Activated gamma-delta T cell treated with Interleukin-2 at 50 U/mL for 16 hours (primary cell): ENCODE measurements around the gene UBA52.

Experiments
- DNase-seq: peaks from one replicate; pipeline ENCODE4 v3.0.0-alpha.2; 2020

UBA52 gene

DNA sequence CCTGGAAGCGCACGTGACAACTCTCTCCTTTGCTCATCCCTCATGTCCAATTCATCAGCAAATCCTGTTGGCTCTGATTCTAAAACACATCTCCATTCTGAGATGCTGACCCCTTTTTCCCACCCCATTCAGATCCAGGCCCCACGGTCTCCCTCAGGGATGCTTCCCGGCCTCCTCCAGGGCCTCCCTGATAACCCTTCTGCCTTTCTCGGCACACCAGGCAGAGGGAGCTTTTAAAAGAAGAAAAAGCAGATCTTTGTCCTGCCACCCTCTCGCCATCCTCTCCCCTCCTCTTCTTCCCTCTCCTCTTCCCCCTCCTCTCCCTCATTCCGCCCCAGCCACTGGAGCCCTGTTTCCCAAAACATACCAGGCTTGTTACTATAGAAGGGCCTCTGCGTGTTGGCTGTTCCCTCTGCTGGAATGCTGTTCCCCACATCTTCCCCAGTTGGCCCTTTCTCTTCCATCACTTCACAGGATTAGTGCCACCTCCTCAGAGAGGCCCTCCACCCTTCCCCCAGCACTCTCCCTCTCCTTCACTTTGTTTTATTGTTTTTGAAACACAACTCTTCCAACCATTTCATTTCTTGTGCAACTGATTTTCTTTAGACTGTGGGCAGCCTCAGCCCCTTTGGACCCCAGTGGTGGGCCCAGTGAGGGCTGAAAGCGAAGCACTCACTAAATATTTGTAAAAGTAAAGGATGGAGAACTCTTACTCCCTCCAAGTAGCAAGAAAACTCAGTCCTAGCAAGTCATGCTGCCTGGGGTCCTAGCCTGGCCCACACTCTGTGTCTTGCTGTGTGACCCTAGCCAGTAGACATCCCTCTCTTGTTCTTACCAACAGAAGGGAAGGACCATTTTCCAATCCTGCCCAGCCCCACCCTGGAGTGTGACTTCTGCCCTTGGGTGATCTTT, 37.4 kb downstream of the UBA52 start:
- no peak for DNase-seq

DNA sequence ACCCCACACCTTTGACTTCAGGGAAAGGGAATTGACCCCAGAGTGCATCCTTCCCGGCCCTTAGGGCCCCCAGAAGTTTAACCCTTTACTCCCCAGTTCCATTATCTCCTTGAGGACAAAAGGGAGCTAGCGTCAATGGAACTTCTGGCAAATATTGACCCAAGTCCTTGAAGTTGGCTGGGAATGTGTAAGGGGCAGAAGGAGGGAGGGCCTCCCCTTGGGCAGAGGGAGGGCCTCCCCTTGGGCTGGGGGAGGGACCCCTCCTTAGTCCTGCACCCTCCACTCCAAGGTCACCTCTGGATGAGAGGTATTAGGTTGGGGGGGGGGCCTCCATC, 38.0 kb downstream of the UBA52 start:
- DNase-seq: no peak

DNA sequence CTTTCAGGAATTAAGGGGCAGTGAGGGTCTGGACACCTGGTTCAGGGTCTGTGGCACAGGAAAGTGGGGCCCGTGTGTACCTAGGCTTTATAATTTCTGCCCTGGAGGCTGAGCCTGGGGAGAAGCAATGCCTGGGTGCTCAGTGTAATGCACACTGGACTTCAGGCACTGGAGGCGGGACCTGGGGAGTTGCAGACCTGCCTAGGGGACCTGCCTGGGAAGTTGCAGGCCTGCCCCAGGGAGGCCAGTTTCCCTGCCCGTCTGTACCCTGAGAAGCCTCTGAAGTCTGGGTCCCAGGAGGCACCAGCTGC, 38.5 kb downstream of the UBA52 start:
- DNase-seq: no peak

DNA sequence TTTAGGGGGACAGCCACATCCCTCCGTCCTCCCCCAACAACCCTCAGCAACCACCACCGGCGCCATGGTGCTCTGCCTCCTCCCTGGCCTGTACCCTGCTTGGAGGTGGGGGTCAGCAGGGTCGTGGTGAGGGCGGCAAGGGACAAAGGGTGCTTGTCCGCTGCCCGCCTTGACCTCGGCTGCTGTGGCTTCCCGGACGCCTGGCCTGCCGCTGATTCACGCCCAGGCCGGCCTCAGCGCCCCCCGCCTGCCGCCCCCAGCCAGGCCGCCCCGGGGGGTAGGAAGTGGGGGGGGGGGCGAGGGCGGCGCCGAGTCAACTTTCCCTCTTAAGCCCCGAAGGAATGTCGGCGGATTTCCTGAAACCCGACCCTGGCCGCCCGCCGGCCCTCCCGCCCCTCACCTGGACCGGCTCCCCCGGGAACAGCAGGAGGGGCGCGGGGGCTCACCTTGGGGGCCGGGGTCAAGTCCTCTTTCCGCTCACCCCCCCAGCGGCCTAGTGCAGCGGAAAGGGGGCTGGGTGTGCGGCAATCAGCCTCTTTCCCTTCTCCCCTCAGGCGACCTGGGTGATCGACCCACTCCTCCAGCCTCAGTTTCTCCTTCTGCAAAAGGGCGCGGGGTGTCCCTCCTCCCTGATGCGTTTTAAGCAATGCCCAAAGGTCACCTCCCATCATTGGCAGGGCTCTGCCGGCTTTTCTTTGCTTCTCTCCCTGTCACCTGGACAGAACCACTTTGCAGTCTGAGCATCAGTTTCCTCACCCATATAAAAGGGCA, 39.1 kb downstream of the UBA52 start:
- DNase-seq: no peak

DNA sequence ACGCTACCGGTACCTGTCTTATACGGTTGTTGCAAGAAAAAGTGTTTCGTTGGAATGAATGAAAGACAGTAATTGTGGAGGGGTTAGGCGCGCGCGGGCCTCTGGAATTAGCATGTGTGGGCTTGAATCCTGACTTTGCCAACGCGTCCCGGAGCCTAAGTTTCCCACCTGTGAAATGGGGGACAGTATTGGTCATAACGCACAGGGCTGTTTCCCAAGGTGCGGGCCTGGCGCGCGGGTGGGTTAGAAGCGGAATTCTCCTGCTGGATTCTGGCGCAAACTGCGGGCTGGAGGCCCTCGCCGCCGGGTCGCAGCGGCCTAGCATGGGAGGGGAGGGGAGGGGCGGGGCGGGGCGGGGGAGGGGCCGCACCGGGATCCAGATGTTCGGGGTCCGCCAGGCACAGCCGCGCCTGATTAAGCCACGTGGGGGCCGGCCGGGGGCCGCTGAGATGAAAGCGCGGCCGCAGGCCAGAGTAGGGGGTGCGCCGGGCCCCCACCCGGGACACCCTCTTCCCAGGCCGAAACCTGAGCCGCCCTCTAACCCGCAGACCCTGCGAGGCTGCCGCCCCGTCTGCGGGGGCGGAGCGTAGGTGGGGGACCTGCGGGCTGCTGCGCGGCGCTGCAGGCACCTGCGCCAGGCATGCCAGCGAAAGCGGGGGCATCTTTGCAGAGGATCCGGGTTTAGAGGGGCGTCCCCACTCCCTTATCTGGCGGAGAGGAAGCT, 39.8 kb downstream of the UBA52 start:
- DNase-seq: no peak

DNA sequence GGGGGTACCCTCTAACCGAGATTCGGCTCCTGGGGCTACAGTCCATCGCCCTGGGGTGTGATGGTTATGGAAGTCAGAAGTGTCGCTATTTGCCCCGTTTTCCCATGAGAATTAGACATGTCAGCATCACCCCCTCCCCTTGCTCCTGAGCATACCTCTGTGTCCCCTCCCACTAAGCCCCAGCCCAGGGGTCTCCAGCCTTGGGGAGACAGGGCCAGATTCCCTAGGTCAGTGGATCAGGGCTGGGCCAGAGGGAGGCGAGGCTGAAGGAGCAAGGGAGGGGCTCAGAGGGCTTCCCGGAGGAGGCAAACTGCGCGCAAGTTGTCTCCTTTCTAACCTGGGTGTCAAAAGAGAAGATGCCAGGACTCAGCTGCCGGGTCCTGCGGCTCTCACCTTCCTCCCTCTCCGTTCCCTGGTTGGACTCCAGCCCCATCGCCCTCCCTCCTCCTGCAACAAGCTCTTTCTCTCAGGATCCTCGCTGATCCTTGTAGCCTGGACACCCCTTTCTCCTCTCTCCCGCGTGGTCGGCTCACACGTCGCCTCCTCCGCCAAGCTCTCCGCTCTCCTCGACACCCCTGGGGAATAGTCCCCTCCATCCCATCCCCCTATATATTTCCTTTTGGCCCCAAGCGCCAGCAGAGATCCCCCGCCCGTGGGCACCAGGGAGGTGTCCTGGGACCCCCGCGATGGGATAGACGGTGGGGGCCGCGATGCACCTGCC, 40.6 kb downstream of the UBA52 start:
- DNase-seq: no peak

DNA sequence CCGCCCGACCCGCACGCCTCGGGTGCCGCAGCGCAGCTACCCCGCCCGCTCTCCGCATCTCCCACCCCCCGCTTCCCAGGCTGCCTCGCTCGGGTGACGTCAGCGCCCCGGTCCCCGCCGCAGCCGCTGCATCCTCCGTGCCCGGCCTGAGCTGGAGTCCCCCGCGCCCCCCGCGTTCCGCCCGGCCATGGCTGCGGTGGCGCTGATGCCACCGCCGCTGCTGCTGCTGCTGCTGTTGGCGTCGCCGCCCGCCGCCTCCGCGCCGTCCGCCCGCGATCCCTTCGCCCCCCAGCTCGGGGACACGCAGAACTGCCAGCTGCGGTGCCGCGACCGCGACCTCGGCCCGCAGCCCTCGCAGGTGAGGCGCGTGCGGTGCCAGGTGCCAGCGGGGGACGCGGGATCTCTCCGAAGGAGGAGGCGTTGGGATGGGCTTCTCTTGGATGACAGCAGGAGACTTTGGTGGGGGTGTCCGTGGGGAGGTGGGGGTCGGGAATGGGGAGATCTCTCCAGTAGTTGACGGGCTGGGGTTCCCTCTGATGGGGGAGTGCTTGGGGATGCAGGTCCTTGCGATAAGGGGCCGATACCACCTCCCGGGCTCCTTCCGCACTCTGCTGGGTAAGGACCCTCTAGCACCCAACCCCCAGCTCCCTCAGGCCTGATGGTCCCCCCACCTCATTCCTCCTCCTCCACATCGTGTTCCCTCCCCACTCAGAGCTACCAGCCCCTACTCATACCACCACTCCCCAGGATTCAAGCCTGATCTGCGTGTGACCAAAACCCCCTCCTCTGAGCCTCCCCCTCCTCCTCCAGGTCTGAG, 41.3 kb downstream of the UBA52 start, which contains the start of gene TMEM59L:
TSS of gene TMEM59L (plus strand) at position 99 of the 817 bp plus-strand sequence. CDS start at position 188, 89 bp downstream.
- peak; percentile 39 for DNase-seq

DNA sequence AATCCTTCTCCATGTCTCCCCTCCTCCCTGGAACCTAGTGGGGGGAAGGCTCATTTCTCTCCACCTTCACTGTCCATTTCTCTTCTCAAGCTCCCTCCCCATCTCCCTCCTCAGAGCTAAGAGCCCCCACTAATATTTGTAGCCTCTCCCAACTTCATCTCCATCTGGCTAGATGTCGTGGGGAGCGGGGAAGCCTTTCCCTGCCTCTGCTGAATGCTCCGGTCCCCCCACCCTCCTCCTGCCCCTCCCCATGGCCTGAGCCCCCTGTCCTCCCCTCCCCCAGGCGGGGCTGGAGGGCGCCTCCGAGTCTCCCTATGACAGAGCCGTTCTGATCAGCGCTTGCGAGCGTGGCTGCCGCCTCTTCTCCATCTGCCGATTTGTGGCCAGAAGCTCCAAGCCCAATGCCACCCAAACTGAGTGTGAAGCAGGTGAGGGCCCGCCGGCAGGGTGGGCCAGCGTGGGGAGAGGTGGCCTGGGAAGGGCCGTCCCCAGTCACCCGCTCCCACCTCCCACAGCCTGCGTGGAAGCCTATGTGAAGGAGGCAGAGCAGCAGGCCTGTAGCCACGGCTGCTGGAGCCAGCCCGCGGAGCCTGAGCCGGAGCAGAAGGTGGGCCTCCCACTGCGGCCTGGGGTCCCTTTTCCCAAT, 42.1 kb downstream of the UBA52 start:
- DNase-seq: no peak

DNA sequence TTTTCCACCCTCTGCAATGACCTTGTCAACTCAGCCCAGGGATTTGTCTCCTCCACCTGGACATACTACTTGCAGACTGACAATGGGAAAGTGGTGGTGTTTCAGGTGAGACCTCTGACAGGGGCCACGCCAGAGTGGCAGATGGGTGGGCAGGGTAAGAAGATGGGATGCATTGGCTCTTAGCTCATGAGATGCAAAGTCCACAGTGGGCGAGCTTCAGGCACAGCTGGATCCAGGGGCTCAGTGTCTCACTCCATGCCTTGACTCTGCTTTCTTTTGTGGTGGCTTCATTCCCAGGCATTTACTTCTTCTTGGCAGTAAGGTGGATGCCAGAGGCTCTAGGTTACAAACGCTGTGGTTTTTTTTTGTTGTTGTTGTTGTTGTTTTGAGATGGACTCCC, 44.4 kb downstream of the UBA52 start:
- DNase-seq: no peak

DNA sequence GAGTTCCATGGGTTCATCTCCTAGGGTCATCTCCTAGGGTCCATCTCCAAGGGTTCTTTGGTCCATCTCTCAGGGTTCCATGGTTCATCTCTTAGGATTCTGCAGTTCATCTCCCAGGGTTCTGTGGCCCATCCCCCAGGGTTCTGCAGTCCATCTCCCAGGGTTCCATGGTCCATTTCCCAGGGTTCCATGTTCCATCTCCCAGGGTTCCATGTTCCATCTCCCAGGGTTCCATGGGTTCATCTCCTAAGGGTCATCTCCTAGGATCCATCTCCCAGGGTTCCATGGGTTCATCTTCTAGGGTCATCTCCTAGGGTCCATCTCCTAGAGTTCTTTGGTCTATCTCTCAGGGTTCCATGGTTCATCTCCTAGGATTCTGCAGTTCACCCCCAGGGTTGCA, 45.9 kb downstream of the UBA52 start:
- DNase-seq: no peak

DNA sequence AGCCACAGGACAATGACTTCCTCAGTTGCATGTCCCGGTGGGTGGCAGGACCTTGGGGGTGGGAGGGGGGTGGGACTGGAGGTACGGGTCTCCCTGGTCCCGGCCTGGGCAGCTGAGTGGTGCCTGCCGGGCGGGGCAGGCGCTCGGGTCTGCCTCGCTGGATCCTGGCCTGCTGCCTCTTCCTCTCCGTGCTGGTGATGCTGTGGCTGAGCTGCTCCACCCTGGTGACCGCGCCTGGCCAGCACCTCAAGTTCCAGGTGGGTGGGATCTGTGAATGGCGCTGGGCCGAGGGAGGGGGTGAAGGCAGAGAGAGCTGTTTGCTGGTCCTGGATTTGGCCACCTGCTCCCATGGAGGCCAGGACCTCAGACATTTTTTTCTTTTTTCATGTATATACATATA, 46.6 kb downstream of the UBA52 start:
- no peak for DNase-seq

DNA sequence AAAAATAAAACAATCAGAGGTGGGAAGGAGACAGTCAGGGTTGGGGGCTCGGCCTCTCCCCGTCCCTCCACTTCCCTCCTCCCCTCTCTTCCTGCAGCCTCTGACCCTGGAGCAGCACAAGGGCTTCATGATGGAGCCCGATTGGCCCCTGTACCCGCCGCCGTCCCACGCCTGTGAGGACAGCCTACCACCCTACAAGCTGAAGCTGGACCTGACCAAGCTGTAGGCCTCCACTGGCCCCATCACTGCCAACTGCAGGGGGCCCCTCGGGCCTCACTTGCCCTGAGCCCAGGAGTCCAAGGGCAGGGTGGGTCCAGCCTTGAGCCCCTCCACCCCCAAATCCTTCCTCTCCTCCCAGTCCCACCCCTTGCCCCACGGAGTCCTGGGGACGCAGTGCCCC, 48.7 kb downstream of the UBA52 start:
- no peak for DNase-seq

DNA sequence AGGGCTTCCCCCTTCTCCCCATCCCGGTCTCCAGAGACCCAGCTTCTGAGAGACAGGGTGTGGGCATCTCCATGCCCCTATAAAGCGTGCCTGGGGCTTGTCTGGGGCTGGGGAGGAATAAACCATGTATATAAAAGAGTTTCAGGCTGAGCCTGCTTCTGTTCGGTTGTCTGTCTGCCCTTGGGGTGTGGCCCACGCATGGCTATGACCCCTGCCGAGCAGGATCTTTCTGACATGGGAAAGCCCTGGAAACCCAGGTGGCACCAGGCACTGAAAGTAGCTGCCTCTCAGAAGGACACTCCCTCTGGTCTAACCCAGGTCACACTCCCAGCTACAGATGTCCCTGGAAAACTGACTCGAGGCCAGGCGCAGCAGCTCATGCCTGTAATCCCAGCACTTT, 49.2 kb downstream of the UBA52 start:
- DNase-seq: no peak

DNA sequence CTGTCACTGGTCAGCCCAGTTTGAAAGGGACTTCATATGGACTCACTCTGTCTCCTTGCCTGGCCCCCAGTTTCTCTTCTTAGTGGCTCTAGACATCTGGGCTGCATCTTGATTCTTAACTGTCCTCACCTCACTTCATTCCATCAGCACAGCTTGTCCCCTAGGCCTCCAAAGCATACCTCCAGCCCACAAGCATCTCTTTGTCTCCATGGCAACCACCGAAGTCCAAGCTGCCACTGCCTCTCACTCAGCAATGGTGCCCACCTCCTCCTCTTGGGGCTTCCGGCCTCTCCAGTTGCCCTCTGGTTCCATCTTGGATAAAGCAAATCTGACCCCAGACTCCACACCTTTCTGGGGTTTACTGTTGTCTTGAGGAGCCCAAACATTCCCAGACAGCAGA, 55.2 kb downstream of the UBA52 start:
- no peak for DNase-seq
